ENCODE results near the gene ITGA5.

DNA sequence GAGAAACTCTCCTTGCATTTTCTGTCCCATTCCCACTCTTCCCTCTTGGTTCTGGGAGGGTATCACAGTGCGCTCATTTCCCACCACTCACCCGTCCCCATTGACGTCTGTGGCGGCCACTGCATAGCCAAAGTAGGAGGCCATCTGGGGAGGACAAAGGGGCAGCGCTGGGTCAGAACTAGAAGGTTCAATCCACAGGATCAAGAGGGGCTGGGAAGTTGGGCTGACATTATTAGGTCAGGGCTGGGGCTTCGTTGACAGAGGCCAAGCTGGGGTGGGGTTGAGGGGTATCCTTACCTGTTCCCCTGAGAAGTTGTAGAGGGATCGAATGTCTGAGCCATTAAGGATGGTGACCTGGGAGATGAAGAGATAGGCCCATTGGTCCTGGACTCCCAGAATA, 13.5 kb downstream of the ITGA5 start:
- no peak for TF ChIP-seq EZH2 (IDR thresholded peaks at IDR 0.05; ENCODE audit: insufficient read depth, poor library complexity, severe bottlenecking)
- no peak for TF ChIP-seq EZH2phosphoT487 (IDR thresholded peaks at IDR 0.05; ENCODE audit: insufficient read depth, low read depth)
